ENCODE measurements around the gene PDCD10. TPM values are rescaled to one million over a fixed set of nuclear protein-coding genes. Genes with fewer than 3 reads are reported as not detected.

The PDCD10 gene
- total RNA-seq, 3 donors from 2014 or later, result 68.2 to 69.5 (median 68.4) TPM

GRCh38 chr3:167675848-167676247, 58.8 kb downstream of the PDCD10 start:
- no peaks in the 10 kb centered on the region for H3K4me1 Mint-ChIP-seq (ENCODE audit: low read depth)

GRCh38 chr3:167673221-167673620, 61.5 kb downstream of the PDCD10 start:
- H3K4me1 Mint-ChIP-seq (ENCODE audit: low read depth), result no peaks in the 10 kb centered on the region
- no peak overlapping the region for H3K4me3 Mint-ChIP-seq
- peaks cover 32% of the 10 kb centered on the region for H3K9me3 Mint-ChIP-seq
- DNase-seq, result no peak
- no peaks in the 10 kb centered on the region for H3K27me3 Mint-ChIP-seq (ENCODE audit: low read depth)
- no peak for ATAC-seq
- peaks cover 52% of the 10 kb centered on the region for H3K36me3 Mint-ChIP-seq (ENCODE audit: insufficient read depth)

More at GRCh38 chr3:167675848-167676247, 58.8 kb downstream of the PDCD10 start:
- no peak for DNase-seq
- Mint-ChIP-seq H3K9me3 (peaks cover 32% of the 10 kb centered on the region), H3K36me3 (ENCODE audit: insufficient read depth) (peaks cover 65% of the 10 kb centered on the region), H3K4me3 (no peak overlapping the region), H3K27me3 (ENCODE audit: low read depth) (no peaks in the 10 kb centered on the region)
- no peak for ATAC-seq

- no peaks in the 10 kb centered on the region for H3K4me1 Mint-ChIP-seq (ENCODE audit: low read depth)
- H3K27me3 Mint-ChIP-seq (ENCODE audit: low read depth), result no peaks in the 10 kb centered on the region
- H3K4me3 Mint-ChIP-seq, result no peak overlapping the region
- peaks cover 45% of the 10 kb centered on the region for H3K36me3 Mint-ChIP-seq (ENCODE audit: insufficient read depth)
- no peak for ATAC-seq
- peaks cover 27% of the 10 kb centered on the region for H3K9me3 Mint-ChIP-seq
- DNase-seq, result no peak
Measured at GRCh38 chr3:167671878-167672427, 62.7 kb downstream of the PDCD10 start.

GRCh38 chr3:167669699-167670098, 65.0 kb downstream of the PDCD10 start:
- no peaks in the 10 kb centered on the region for H3K27me3 Mint-ChIP-seq (ENCODE audit: low read depth)
- no peaks in the 10 kb centered on the region for H3K4me1 Mint-ChIP-seq (ENCODE audit: low read depth)

GRCh38 chr3:167668651-167669050, 66.0 kb downstream of the PDCD10 start:
- Mint-ChIP-seq H3K4me1 (ENCODE audit: low read depth) (no peaks in the 10 kb centered on the region), H3K27me3 (ENCODE audit: low read depth) (no peaks in the 10 kb centered on the region), H3K9me3 (peaks cover 8% of the 10 kb centered on the region), H3K36me3 (ENCODE audit: insufficient read depth) (peaks cover 13% of the 10 kb centered on the region), H3K4me3 (no peak overlapping the region)
- DNase-seq, result no peak
- ATAC-seq, result no peak

More at GRCh38 chr3:167669699-167670098, 65.0 kb downstream of the PDCD10 start:
- Mint-ChIP-seq H3K4me3 (no peak overlapping the region), H3K9me3 (peaks cover 16% of the 10 kb centered on the region), H3K36me3 (ENCODE audit: insufficient read depth) (peaks cover 22% of the 10 kb centered on the region)
- DNase-seq, result no peak
- ATAC-seq, result no peak

GRCh38 chr3:167666563-167666962, 68.1 kb downstream of the PDCD10 start:
- no peaks in the 10 kb centered on the region for H3K4me1 Mint-ChIP-seq (ENCODE audit: low read depth)

GRCh38 chr3:167662919-167663400, 71.7 kb downstream of the PDCD10 start:
- H3K36me3 Mint-ChIP-seq (ENCODE audit: insufficient read depth), result no peaks in the 10 kb centered on the region
- no peaks in the 10 kb centered on the region for H3K4me1 Mint-ChIP-seq (ENCODE audit: low read depth)
- ATAC-seq, result no peak
- H3K4me3 Mint-ChIP-seq, result no peak overlapping the region
- no peak for DNase-seq
- H3K27me3 Mint-ChIP-seq (ENCODE audit: low read depth), result peaks cover 4% of the 10 kb centered on the region
- peaks cover 5% of the 10 kb centered on the region for H3K9me3 Mint-ChIP-seq

More at GRCh38 chr3:167666563-167666962, 68.1 kb downstream of the PDCD10 start:
- ATAC-seq (no peak), DNase-seq (no peak)
- Mint-ChIP-seq H3K9me3 (peaks cover 5% of the 10 kb centered on the region), H3K4me3 (no peak overlapping the region), H3K27me3 (ENCODE audit: low read depth) (peaks cover 1% of the 10 kb centered on the region), H3K36me3 (ENCODE audit: insufficient read depth) (no peaks in the 10 kb centered on the region)

- H3K4me1 Mint-ChIP-seq (ENCODE audit: low read depth), result peaks cover 4% of the 10 kb centered on the region
- ATAC-seq (no peak), DNase-seq (no peak)
- H3K36me3 Mint-ChIP-seq (ENCODE audit: insufficient read depth), result no peaks in the 10 kb centered on the region
- H3K27me3 Mint-ChIP-seq (ENCODE audit: low read depth), result peaks cover 5% of the 10 kb centered on the region
- H3K9me3 Mint-ChIP-seq, result no peaks in the 10 kb centered on the region
- no peak overlapping the region for H3K4me3 Mint-ChIP-seq
Measured at GRCh38 chr3:167657684-167658225, 76.9 kb downstream of the PDCD10 start.

- ATAC-seq (no peak), DNase-seq (no peak)
- H3K27me3 Mint-ChIP-seq (ENCODE audit: low read depth), result peaks cover 5% of the 10 kb centered on the region
- H3K9me3 Mint-ChIP-seq, result no peaks in the 10 kb centered on the region
- H3K36me3 Mint-ChIP-seq (ENCODE audit: insufficient read depth), result no peaks in the 10 kb centered on the region
- H3K4me3 Mint-ChIP-seq, result no peak overlapping the region
- peaks cover 4% of the 10 kb centered on the region for H3K4me1 Mint-ChIP-seq (ENCODE audit: low read depth)
Measured at GRCh38 chr3:167656821-167657220, 77.9 kb downstream of the PDCD10 start.

- no peak for ATAC-seq
Measured at GRCh38 chr3:167653760-167654159, 80.9 kb downstream of the PDCD10 start, which contains the start of gene WDR49. WDR49 (minus strand) TSS chr3:167653942; CDS start chr3:167653425, 517 bp downstream.

GRCh38 chr3:167653155-167653554, 81.5 kb downstream of the PDCD10 start:
- DNase-seq, result no peak
- Mint-ChIP-seq H3K27me3 (ENCODE audit: low read depth) (peaks cover 2% of the 10 kb centered on the region), H3K36me3 (ENCODE audit: insufficient read depth) (no peaks in the 10 kb centered on the region), H3K4me1 (ENCODE audit: low read depth) (peaks cover 12% of the 10 kb centered on the region), H3K4me3 (no peak overlapping the region), H3K9me3 (no peaks in the 10 kb centered on the region)
- ATAC-seq, result no peak

More at GRCh38 chr3:167653760-167654159, 80.9 kb downstream of the PDCD10 start, which contains the start of gene WDR49:
- H3K36me3 Mint-ChIP-seq (ENCODE audit: insufficient read depth), result no peaks in the 10 kb centered on the region
- H3K4me1 Mint-ChIP-seq (ENCODE audit: low read depth), result peaks cover 12% of the 10 kb centered on the region
- no peak for DNase-seq
- H3K4me3 Mint-ChIP-seq, result no peak within 1 kb of the TSS
- peaks cover 3% of the 10 kb centered on the region for H3K27me3 Mint-ChIP-seq (ENCODE audit: low read depth)
- H3K9me3 Mint-ChIP-seq, result no peaks in the 10 kb centered on the region

- DNase-seq (no peak), ATAC-seq (no peak)
- Mint-ChIP-seq H3K4me3 (no peak overlapping the region), H3K9me3 (no peaks in the 10 kb centered on the region), H3K27me3 (ENCODE audit: low read depth) (peaks cover 2% of the 10 kb centered on the region), H3K36me3 (ENCODE audit: insufficient read depth) (no peaks in the 10 kb centered on the region), H3K4me1 (ENCODE audit: low read depth) (peaks cover 12% of the 10 kb centered on the region)
Measured at GRCh38 chr3:167651826-167652225, 82.9 kb downstream of the PDCD10 start.

GRCh38 chr3:167650459-167650858, 84.2 kb downstream of the PDCD10 start:
- H3K36me3 Mint-ChIP-seq (ENCODE audit: insufficient read depth), result no peaks in the 10 kb centered on the region
- no peak overlapping the region for H3K4me3 Mint-ChIP-seq
- peaks cover 3% of the 10 kb centered on the region for H3K9me3 Mint-ChIP-seq
- ATAC-seq (no peak), DNase-seq (no peak)
- no peaks in the 10 kb centered on the region for H3K27me3 Mint-ChIP-seq (ENCODE audit: low read depth)
- peaks cover 12% of the 10 kb centered on the region for H3K4me1 Mint-ChIP-seq (ENCODE audit: low read depth)

GRCh38 chr3:167649746-167650145, 84.9 kb downstream of the PDCD10 start:
- H3K27me3 Mint-ChIP-seq (ENCODE audit: low read depth), result no peaks in the 10 kb centered on the region
- no peaks in the 10 kb centered on the region for H3K36me3 Mint-ChIP-seq (ENCODE audit: insufficient read depth)
- H3K4me1 Mint-ChIP-seq (ENCODE audit: low read depth), result peaks cover 12% of the 10 kb centered on the region
- DNase-seq, result no peak
- peaks cover 4% of the 10 kb centered on the region for H3K9me3 Mint-ChIP-seq
- H3K4me3 Mint-ChIP-seq, result no peak overlapping the region
- no peak for ATAC-seq

GRCh38 chr3:167644611-167645010, 90.1 kb downstream of the PDCD10 start:
- H3K4me3 Mint-ChIP-seq, result no peak overlapping the region
- peaks cover 3% of the 10 kb centered on the region for H3K27me3 Mint-ChIP-seq (ENCODE audit: low read depth)
- DNase-seq (no peak), ATAC-seq (no peak)
- peaks cover under 1% of the 10 kb centered on the region for H3K4me1 Mint-ChIP-seq (ENCODE audit: low read depth)
- H3K9me3 Mint-ChIP-seq, result peaks cover 4% of the 10 kb centered on the region
- H3K36me3 Mint-ChIP-seq (ENCODE audit: insufficient read depth), result no peaks in the 10 kb centered on the region
